OCI-LY1 (cell line): Measurements from ENCODE around the gene SSBP2.

Experiments
- CTCF ChIP-seq: fragments of 200-600 bp; sonication (generic), shearing (Covaris generic); IDR thresholded peaks from 2 replicates; pipeline ENCODE4 v1.5.1; 2017; ENCODE audit warnings: mild to moderate bottlenecking, antibody characterized with exemption, low read length, moderate library complexity, mixed read lengths
- EZH2 ChIP-seq: fragments of 200-600 bp; sonication (generic), shearing (Covaris generic); IDR thresholded peaks from 2 replicates; pipeline ENCODE4 v1.8.0; 2017; ENCODE audit warnings: borderline replicate concordance, mixed run types, mild to moderate bottlenecking, antibody characterized with exemption, low read length, moderate library complexity, mixed read lengths

- no peak for TF ChIP-seq CTCF
- no peak for TF ChIP-seq EZH2
Measured at GRCh38 chr5:81505672-81506071, 245.2 kb downstream of the SSBP2 start.
